Fibroblast of mammary gland (primary cell): ENCODE results near the gene LILRA6.
"Not testable (repeated sequence)": the region's sequence is repeated elsewhere in the genome, so short reads cannot be mapped to it uniquely, and the experiment has no call there.

Source experiments
- DNase-seq: peaks from one replicate; pipeline ENCODE4 v3.0.0-alpha.2; 2010; ENCODE audit warnings: low read depth
- H3K4me3 ChIP-seq: 2 replicates; pipeline ENCODE4 v1.5.1; 2011; ENCODE audit warnings: low read depth, mild to moderate bottlenecking, low read length, moderate library complexity; ENCODE audit not compliant: control insufficient read depth
- CTCF ChIP-seq: conservative IDR thresholded peaks from 2 replicates; pipeline ENCODE4 v1.5.1; 2011; ENCODE audit warnings: low read depth, low read length, inconsistent platforms; ENCODE audit not compliant: control insufficient read depth, insufficient read depth

Gene LILRA6

GRCh38 chr19:54279406-54279962, 36.9 kb upstream of the LILRA6 start:
- H3K4me3 ChIP-seq: no peak overlapping the region
- DNase-seq: no peak

DNA sequence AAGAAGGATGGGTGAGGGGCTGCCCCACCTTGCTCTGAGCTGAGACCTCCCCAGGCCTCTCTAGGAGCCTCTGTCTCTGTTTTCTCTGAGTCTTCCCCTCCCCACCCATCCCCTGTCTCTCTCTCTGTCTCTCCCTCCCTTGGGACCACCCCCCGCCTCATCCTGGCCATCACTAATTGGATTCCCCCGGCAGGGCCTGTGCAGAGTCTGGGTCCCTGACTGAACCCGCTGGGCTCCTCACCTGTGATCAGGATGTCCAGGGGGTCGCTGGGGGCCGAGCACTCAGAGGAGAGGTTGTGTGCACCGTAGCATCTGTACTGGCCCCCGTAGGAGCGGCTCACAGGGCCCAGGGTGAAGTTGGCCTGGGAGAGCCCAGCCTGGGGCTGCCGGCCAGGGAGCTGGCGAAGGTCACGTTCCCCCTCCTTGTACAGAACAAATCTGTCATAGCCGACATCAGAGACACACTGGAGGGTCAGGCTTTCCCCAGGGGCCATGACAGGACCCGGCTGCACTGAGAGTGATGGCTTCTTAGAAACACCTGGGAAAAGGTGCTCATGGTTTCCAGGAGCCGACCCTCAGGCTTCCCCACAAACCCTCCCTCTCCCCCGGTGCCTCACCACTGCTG, 36.1 kb upstream of the LILRA6 start:
- not testable (repeated sequence) for H3K4me3 ChIP-seq, DNase-seq

More at GRCh38 chr19:54279406-54279962, 36.9 kb upstream of the LILRA6 start:
- TF ChIP-seq CTCF: no peak

GRCh38 chr19:54278056-54278455, 35.5 kb upstream of the LILRA6 start:
- not testable (repeated sequence) for DNase-seq, H3K4me3 ChIP-seq

GRCh38 chr19:54277111-54277615, 34.6 kb upstream of the LILRA6 start:
- not testable (repeated sequence) for H3K4me3 ChIP-seq

DNA sequence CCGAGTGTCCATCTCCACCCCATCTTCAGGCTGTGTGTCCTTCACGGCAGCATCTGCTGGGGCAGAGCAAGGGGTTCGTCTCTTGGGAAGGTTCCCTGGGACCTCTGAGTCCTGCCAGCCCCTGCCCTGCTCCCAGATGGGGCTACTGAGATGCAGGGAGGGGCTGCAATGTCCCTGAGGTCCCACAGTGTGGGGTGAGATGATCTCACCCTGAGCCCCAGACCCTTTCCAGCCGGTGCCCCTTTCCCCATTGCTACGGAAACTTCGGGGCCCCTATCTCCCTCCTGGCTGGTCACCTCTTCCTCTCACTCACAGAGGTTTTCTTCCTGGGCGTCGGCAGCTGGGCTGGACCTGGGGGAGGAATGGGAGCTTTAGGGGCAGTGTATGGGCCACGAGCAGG, 33.4 kb upstream of the LILRA6 start:
- no peak for TF ChIP-seq CTCF
- H3K4me3 ChIP-seq: no peak overlapping the region
- DNase-seq: no peak

More at GRCh38 chr19:54277111-54277615, 34.6 kb upstream of the LILRA6 start:
- not testable (repeated sequence) for DNase-seq

GRCh38 chr19:54274516-54274915, 31.9 kb upstream of the LILRA6 start:
- not testable (repeated sequence) for DNase-seq, H3K4me3 ChIP-seq

DNA sequence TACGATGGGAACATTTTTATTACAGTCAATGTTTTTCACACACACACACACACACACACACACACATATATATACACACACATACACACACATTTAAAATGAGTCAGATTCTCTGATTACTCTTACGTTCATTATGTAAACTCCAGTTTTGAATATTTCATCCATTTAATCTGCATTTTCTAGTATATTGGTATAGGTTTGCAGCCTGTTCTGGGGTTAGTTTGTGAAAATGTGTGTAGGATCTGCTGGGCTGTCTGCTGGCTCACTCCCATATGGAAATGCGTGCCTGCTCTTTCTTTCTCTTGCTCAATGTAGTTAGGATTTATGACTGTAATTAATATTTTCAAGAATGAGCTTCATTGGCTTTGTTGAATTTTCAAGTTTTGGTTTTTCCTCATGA, 31.2 kb upstream of the LILRA6 start:
- TF ChIP-seq CTCF: no peak
- H3K4me3 ChIP-seq: no peak overlapping the region
- DNase-seq: no peak

- DNase-seq, H3K4me3 ChIP-seq: not testable (repeated sequence)
Observed at GRCh38 chr19:54272181-54272580, 29.6 kb upstream of the LILRA6 start.

- DNase-seq: not testable (repeated sequence)
Observed at GRCh38 chr19:54271587-54271986, 29.0 kb upstream of the LILRA6 start.

GRCh38 chr19:54271106-54271505, 28.5 kb upstream of the LILRA6 start:
- TF ChIP-seq CTCF: no peak
- no peak overlapping the region for H3K4me3 ChIP-seq
- DNase-seq: no peak

More at GRCh38 chr19:54271587-54271986, 29.0 kb upstream of the LILRA6 start:
- H3K4me3 ChIP-seq: not testable (repeated sequence)
